Upper lobe of left lung (tissue), 6 donors: Measurements from ENCODE around the gene UNC5C. TPM values are rescaled to one million over a fixed set of nuclear protein-coding genes. Genes with fewer than 3 reads are reported as not detected.

Source experiments
- ATAC-seq, 2 donors: fragments of 200-7000 bp; cut with Tn5 transposase; one replicate each; pipeline ENCODE4 v1.9.1; 2022; ENCODE audit warnings: mild to moderate bottlenecking in 2 of 2, moderate library complexity in 2 of 2; ENCODE audit not compliant: low FRiP score in 2 of 2
- DNase-seq, 2 donors: peaks; one replicate each; pipeline ENCODE4 v3.0.0-alpha.2; 2019 to 2020
- H3K27ac ChIP-seq, 4 donors: fragments of 200-600 bp; sonication (generic); one replicate each; pipeline ENCODE4 v1.5.1; 2016 to 2019
- H3K27me3 ChIP-seq, 4 donors: fragments of 200-600 bp; sonication (generic); one replicate each; pipeline ENCODE4 v1.5.1; 2017 to 2019
- H3K36me3 ChIP-seq, 4 donors: fragments of 200-600 bp; sonication (generic); one replicate each; pipeline ENCODE4 v1.5.1; 2016 to 2019
- H3K4me1 ChIP-seq, 4 donors: fragments of 200-600 bp; sonication (generic); one replicate each; pipeline ENCODE4 v1.5.1; 2018 to 2019
- H3K4me3 ChIP-seq, 4 donors: fragments of 200-600 bp; sonication (generic); one replicate each; pipeline ENCODE4 v1.5.1; 2017 to 2019; ENCODE audit warnings: mild to moderate bottlenecking in 2 of 4, moderate library complexity in 1 of 4
- H3K9me3 ChIP-seq, 4 donors: fragments of 200-600 bp; sonication (generic); one replicate each; pipeline ENCODE4 v1.5.1; 2018 to 2019
- CTCF ChIP-seq, 6 experiments: fragments of 450-650 bp in 4 of 6; fragments of 200-600 bp in 2 of 6; sonication (generic) in 2 of 6; IDR thresholded peaks; one replicate each; pipeline ENCODE4 v1.5.1; 2016 to 2019; ENCODE audit warnings: antibody characterized with exemption in 6 of 6
- EP300 ChIP-seq, 4 donors: sonication (generic); formaldehyde crosslinking; IDR thresholded peaks; one replicate each; pipeline ENCODE4 v1.5.1; 2017; ENCODE audit warnings: antibody characterized with exemption in 4 of 4, control low read depth in 2 of 4
- POLR2A ChIP-seq, 4 donors: fragments of 450-650 bp; IDR thresholded peaks; one replicate each; pipeline ENCODE4 v1.5.1; 2016 to 2017; ENCODE audit warnings: antibody characterized with exemption in 4 of 4, mild to moderate bottlenecking in 2 of 4
- POLR2AphosphoS5 ChIP-seq, 2 donors: sonication (generic); formaldehyde crosslinking; IDR thresholded peaks; one replicate each; pipeline ENCODE4 v1.5.1; 2017; ENCODE audit warnings: antibody characterized with exemption in 2 of 2
- WGBS, 2 donors: methylation state at CpG; one replicate each; pipeline ENCODE4 v1.1.5; 2017 to 2018; 5-methylcytosine and 5-hydroxymethylcytosine counted together
- total RNA-seq, 6 donors: library from RNA; depleted of rRNA in 4 of 6; stranded (reverse); fragments of >200 nt in 4 of 6; gene quantifications; one replicate each; pipeline versions ENCODE4 v1.1.0 to v1.2.1, GENCODE V29; 2016 to 2021
- donor health status: DM: no; HTN: no; CAD: no; lungs with moderate emphysema.
- donor health status: DM: no; HTN: yes; CAD: no; lungs with severe emphysema.

The UNC5C gene
- total RNA-seq, 6 donors from 2014 or later, result 1.8 to 14.7 (median 3.2) TPM

- no peaks in the 10 kb centered on the region for H3K36me3 ChIP-seq
- H3K27me3 ChIP-seq, result no peaks in the 10 kb centered on the region
- WGBS, 2 donors, result 91 to 96% methylated on average over 1 of the region's 1 CpG
- H3K4me3 ChIP-seq, result no peak overlapping the region
- no peak overlapping the region for H3K27ac ChIP-seq
- ATAC-seq (no peak), DNase-seq (no peak)
- no peaks in the 10 kb centered on the region for H3K9me3 ChIP-seq
- H3K4me1 ChIP-seq, result no peaks in the 10 kb centered on the region
- TF ChIP-seq POLR2AphosphoS5 (IDR thresholded peaks at IDR 0.05) (no peak), CTCF (IDR thresholded peaks at IDR 0.05) (no peak), EP300 (IDR thresholded peaks at IDR 0.05) (no peak)
Observed at GRCh38 chr4:95325665-95326064, 223.1 kb downstream of the UNC5C start.

GRCh38 chr4:95319169-95319568 is 229.6 kb downstream of the UNC5C start:
- Histone ChIP-seq H3K9me3 (no peaks in the 10 kb centered on the region), H3K27ac (no peak overlapping the region), H3K36me3 (no peaks in the 10 kb centered on the region), H3K4me1 (no peaks in the 10 kb centered on the region), H3K4me3 (no peak overlapping the region), H3K27me3 (no peaks in the 10 kb centered on the region)
- DNase-seq, result no peak
- WGBS, 2 donors, result 87% methylated on average over 3 of the region's 3 CpGs
- TF ChIP-seq POLR2AphosphoS5 (IDR thresholded peaks at IDR 0.05), result no peak
- no peak for TF ChIP-seq CTCF (IDR thresholded peaks at IDR 0.05)
- ATAC-seq, result no peak

- Histone ChIP-seq H3K4me1 (no peaks in the 10 kb centered on the region), H3K4me3 (no peak overlapping the region), H3K27me3 (no peaks in the 10 kb centered on the region), H3K9me3 (no peaks in the 10 kb centered on the region), H3K27ac (no peak overlapping the region), H3K36me3 (no peaks in the 10 kb centered on the region)
- 83 to 100% methylated on average over 1 of the region's 1 CpG for WGBS, 2 donors
- DNase-seq (no peak), ATAC-seq (no peak)
- TF ChIP-seq EP300 (IDR thresholded peaks at IDR 0.05) (no peak), POLR2A (IDR thresholded peaks at IDR 0.05) (no peak), CTCF (IDR thresholded peaks at IDR 0.05) (no peak), POLR2AphosphoS5 (IDR thresholded peaks at IDR 0.05) (no peak)
Observed at GRCh38 chr4:95318483-95318882, 230.3 kb downstream of the UNC5C start.

- WGBS, 2 donors, result 83 to 94% methylated on average over 3 of the region's 3 CpGs
- Histone ChIP-seq H3K36me3 (no peaks in the 10 kb centered on the region), H3K27ac (no peak overlapping the region), H3K9me3 (no peaks in the 10 kb centered on the region), H3K4me1 (no peaks in the 10 kb centered on the region), H3K27me3 (no peaks in the 10 kb centered on the region), H3K4me3 (no peak overlapping the region)
- TF ChIP-seq CTCF (IDR thresholded peaks at IDR 0.05), result no peak
- no peak for TF ChIP-seq POLR2AphosphoS5 (IDR thresholded peaks at IDR 0.05)
- no peak for TF ChIP-seq POLR2A (IDR thresholded peaks at IDR 0.05)
- TF ChIP-seq EP300 (IDR thresholded peaks at IDR 0.05), result no peak
- ATAC-seq (no peak), DNase-seq (no peak)
Observed at GRCh38 chr4:95318044-95318443, 230.7 kb downstream of the UNC5C start.

GRCh38 chr4:95317085-95317793 is 231.5 kb downstream of the UNC5C start:
- Histone ChIP-seq H3K27ac (no peak overlapping the region), H3K4me3 (no peak overlapping the region), H3K27me3 (no peaks in the 10 kb centered on the region), H3K36me3 (no peaks in the 10 kb centered on the region), H3K9me3 (no peaks in the 10 kb centered on the region), H3K4me1 (no peaks in the 10 kb centered on the region)
- TF ChIP-seq EP300 (IDR thresholded peaks at IDR 0.05), result no peak
- no peak for TF ChIP-seq POLR2AphosphoS5 (IDR thresholded peaks at IDR 0.05)
- no peak for TF ChIP-seq POLR2A (IDR thresholded peaks at IDR 0.05)
- no peak for TF ChIP-seq CTCF (IDR thresholded peaks at IDR 0.05)
- whole genome bisulfite sequencing, 2 donors, result 62 to 65% methylated on average over 10 of the region's 10 CpGs
- no peak for DNase-seq
- no peak for ATAC-seq
